Sigmoid colon (tissue), 4 donors: Measurements from ENCODE around the gene KRTAP16-1.

Experiments used
- CTCF ChIP-seq, 4 experiments: fragments of 450-650 bp in 3 of 4; fragments of 200-600 bp in 1 of 4; IDR thresholded peaks; one replicate each; pipeline ENCODE4 v1.5.1; 2016 to 2019; ENCODE audit warnings: antibody characterized with exemption in 4 of 4, mild to moderate bottlenecking in 3 of 4, moderate library complexity in 2 of 4
- POLR2A ChIP-seq, 2 donors: fragments of 450-650 bp; IDR thresholded peaks; one replicate each; pipeline ENCODE4 v1.6.1; 2016; ENCODE audit warnings: antibody characterized with exemption in 2 of 2, mild to moderate bottlenecking in 2 of 2, moderate library complexity in 2 of 2
- POLR2AphosphoS5 ChIP-seq, 4 donors: sonication (generic); formaldehyde crosslinking; IDR thresholded peaks; one replicate each; pipeline ENCODE4 v1.6.1; 2017; ENCODE audit warnings: antibody characterized with exemption in 4 of 4

GRCh38 chr17:41328207-41328606 is 19.1 kb upstream of the KRTAP16-1 start:
- TF ChIP-seq POLR2AphosphoS5 (IDR thresholded peaks at IDR 0.05) (no peak), CTCF (IDR thresholded peaks at IDR 0.05) (no peak), POLR2A (IDR thresholded peaks at IDR 0.05) (no peak)
